GM19023 (cell line): ENCODE measurements around the gene IL18.
"Not testable (repeated sequence)": the region's sequence is repeated elsewhere in the genome, so short reads cannot be mapped to it uniquely, and the experiment has no call there.

Source experiments
- ATAC-seq: cut with Tn5 transposase; IDR thresholded peaks from one replicate; pipeline ENCODE4 v1.9.1; 2021; ENCODE audit warnings: mild to moderate bottlenecking, moderate library complexity; ENCODE audit not compliant: unreplicated experiment

Gene IL18

DNA sequence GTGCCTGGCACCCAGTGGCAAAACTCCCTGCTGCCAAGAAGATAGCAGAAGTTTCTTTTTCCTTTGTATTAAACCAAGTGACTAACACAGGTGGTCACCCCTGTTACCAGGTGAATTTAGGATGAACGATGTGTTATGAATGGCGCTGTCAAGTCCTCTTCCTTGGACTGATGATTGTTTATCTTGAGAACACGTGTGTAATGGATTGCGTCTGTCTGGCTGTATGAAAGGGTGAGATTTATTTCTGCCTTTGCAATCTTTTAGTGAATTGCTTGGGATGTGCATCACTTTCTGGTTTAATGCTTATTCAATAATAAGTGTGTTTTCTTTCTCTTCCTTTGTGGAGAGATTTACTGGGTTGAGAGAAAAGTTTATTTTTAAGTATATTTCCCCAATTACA lies 40.8 kb downstream of the IL18 start:
- ATAC-seq: no peak

DNA sequence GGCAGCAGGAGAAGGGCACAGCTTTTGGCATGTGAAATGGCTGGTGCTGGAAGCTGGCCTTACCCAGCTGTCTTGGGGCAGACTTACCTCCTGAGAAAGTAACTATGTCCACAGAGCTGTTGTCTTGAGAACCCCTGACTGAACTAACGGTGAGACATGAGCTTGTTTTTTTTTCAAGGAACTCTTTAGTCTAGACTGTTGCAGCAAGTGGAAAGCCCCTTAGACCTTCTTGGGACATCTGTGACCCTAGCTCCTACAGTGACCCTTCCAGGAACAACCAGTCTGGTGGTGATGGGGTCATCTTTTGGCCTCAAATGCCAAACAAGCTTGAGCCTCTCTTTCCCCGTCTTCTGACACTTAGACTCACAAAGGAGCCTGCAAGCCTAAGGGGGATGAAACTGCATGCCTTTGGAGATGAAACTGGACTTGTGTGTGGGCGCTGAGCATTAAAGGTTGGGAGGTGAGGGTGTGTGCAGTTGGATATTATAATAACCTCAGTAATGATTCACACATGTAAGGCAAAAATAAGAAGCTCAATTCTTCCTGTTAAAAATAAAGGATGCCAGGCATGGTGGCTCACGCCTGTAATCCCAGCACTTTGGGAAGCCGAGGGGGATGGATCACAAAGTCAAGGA lies 41.8 kb downstream of the IL18 start:
- ATAC-seq: no peak

DNA sequence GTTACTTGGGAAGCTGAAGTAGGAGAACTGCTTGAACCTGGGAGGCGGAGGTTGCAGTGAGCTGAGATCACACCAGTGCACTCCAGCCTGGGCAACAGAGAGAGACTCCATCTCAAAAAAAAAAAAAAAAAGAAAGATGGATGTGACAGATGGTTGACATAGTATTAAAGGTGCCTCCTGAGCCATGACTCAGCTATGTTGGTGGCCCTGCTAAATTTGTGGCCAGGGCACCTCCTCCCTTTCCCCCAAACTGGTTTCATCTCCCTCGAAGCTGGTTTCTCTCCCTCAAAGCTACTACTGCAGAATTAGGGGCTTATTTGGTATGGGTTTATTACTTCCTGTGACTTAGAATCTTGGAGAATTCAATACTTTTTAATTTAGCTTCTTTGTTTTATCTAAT lies 45.7 kb downstream of the IL18 start:
- no peak for ATAC-seq

DNA sequence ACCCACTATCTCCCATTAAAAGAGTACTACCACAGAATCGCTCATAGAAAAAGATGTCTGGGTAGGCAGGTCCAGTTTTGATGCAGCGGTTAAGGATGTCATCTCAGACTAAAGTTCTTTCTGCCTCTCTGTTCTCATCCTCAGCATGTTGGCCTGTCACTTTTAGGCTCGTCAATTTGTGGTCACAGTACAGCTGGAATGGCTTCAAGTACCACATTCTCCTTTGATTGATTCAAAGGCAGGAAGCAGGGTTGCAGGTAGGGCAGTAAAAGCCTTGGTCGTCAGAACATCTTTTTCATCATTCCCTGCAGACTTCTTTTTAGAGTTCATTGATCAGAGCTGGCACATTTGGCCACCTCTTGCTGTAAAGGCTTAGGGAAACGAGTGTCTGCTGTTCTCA lies 48.5 kb downstream of the IL18 start:
- ATAC-seq: no peak

DNA sequence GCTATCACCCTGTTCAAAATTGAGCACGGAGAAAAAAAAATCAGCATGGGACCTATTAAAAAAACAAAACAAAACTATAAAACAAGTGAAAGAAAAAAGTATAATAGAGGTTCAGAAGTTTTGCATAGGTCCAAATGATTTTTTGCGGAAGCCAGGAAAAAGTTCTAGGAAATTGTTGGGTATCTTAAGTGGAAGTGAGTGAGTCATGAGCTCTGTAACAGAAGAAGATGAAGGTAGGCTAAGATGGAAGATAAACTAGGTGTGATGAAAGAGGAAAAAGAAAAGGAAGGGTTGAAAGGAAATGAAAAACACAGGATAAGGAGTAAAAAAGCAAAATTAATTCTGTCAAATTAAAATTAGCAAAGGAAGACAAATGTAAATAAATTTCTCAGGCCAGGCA lies 49.4 kb downstream of the IL18 start:
- ATAC-seq: no peak

DNA sequence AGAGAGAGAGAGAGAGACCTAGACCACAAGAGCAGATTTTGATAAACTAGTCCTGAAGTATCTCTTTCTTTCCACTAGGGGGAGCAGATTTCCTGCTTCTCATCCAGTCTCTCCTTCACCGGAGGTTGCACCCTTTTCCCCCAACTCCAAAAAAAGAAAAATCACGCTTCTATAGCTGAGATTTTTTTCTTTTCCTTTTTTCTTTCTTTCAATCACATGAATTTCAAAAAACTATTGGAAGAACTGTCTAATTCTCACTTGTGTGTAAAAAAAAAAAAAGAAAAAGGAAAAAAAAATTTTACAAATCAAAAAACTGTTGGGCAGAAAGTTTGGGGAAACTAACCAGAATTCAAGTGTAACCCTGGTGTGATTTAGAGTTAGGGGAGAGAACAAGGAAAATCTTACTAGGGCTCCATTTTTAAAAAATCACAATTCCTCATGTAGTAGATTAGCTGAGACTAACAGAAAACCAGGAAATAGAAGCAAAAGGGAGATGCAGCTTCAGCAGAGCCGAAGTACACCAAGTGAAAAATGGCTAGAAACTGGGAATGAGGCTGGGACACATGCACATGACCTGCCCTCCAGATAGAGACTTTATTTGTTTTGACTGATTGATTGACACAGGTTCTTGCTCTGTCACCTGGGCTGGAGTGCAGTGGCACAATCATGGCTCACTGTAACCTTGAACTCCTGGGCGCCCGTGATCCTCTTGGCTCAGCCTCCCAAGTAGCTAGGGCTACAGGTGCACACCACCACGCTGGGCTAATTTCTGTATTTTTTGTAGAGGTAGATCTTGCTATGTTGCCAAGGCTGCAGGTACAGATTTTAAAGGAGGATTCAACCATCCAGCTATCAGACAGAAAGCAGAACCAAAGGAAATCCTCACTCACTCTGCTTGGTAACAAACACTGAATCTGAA lies 50.1 kb downstream of the IL18 start:
- ATAC-seq: no peak

DNA sequence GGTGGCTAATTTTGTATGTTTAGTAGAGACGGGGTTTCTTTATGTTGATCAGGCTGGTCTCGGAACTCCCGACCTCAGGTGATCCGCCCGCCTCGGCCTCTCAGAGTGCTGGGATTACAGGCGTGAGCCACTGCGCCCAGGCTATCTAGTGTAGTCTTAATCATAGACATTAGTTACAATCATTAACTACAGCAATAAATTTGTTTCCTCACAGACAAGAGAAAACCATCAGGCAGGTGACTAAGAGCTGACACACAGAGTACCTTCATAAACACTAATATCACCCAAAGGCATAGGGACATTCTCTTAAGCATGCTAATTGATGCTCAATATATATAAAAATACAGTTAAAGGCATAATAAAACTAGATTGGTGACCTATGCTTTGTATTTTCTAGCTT lies 57.8 kb downstream of the IL18 start:
- no peak for ATAC-seq

DNA sequence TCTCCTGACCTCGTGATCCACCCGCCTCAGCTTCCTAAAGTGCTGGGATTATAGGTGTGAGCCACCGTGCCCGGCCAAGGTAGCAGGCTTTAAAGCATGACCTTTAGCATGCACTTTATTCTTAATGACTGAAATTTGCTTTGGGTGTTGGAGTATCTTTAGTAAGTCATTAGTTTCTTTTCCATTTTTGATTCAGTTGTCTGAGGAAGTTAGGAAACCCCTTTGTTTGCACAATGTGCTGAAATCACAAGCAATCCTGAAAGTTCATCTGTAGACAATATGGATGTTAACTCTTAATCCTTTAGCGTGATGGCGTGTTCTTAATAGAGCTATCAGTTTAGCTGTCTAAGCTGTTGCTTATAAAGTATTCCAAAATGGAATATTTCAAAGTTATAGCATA lies 60.4 kb downstream of the IL18 start:
- ATAC-seq: no peak

DNA sequence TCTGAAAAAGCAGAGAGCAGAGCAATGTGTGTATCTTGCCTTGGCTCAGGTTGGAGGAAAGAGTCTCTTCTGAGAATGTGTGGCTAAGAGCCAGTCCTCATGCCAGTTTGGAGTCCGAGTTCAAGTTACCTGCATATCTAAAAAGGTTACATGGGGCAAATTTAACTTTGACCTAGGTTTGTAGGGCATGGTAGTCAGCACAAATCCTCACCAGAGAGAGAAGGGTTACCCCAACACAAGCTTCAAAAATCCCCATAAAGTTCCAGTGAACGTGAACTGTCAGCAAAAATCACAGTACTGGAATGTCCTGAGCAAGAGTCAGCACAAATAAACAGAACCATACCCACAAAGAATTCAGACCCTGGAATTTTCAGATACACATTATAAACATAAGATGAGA lies 63.4 kb downstream of the IL18 start:
- no peak for ATAC-seq

DNA sequence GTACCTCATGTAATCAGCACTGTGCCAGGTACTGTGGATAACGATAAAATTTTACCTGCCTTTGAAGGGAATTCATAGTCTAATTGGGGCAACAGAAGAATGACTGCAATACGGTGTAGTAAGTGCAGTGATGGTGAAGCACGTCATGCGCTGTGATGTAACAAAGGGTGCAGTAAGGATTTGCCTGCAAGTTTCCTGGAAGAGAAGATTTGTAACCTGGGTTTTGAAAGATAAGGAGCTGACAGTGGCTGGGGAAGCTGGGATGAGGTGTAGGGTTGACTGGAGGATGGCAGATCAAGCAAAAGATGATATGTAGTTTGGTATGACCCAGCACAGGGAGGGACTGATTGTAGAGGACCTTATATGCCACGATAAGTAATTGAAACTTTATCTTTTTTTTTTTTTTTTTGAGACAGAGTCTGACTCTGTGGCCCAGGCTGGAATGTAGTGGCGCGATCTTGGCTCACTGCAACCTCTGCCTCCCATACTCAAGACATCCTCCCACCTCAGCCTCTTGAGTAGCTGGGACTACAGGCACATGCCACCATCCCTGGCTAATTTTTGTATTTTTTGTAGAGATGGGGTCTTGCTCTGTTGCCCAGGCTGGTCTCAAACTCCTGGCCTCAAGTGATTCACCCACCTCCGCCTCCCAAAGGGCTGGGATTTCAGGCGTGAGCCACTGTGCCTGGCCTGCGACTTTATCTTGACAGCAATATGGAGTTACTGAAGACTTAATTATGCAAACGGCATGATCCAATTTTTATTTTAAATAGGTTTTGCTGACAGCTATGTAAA lies 66.0 kb downstream of the IL18 start:
- ATAC-seq: no peak

DNA sequence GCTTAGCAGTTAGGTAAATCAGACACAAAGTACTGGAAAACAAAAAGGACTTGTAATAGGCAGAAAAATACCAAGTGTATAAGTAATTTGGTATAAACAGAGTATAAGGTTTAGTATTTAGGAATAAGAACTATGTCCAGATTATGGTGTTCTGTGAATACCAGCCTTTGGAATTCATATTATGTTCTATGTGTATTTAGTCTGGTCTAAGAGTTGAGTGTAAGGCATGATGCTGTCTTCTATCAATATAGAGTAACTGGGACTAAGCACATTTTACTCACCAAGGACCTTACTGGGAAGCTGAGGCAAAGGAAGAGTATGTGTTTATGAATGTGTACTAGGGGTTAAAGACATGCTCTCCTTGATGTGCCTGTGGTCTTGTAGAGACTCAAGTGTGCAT lies 67.7 kb downstream of the IL18 start:
- no peak for ATAC-seq

DNA sequence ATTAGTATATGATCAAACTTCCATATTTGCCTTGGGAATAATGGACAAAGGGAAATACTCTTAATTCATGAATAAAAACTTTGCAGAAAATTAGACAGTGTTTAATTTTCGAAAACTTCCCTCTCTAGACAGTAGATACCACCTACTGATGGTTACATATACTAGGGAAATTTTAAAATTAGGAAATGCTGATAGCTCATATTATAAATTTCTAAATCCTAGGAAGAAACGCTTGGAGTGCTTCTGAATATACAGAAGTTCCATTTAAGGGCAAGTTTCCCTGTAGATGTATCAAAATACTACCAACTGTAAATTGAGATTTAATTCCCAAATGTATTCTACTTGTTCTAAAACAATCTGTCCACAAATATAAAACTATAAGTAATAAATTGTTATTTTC lies 68.6 kb downstream of the IL18 start:
- ATAC-seq: not testable (repeated sequence)
